Right lobe of liver (tissue), 6 donors: Measurements from ENCODE around the gene TIMM23. TPM values are rescaled to one million over a fixed set of nuclear protein-coding genes. Genes with fewer than 3 reads are reported as not detected.

ENCODE experiments used
- ATAC-seq, 4 donors: fragments of 200-7000 bp; cut with Tn5 transposase; one replicate each; pipeline ENCODE4 v1.9.1; 2020; ENCODE audit warnings: mild to moderate bottlenecking in 4 of 4, moderate library complexity in 4 of 4
- DNase-seq, 3 donors: peaks; one replicate each; pipeline ENCODE4 v3.0.0-alpha.2; 2020
- H3K27ac ChIP-seq, 3 donors: fragments of 200-600 bp; one replicate each; pipeline ENCODE4 v1.8.0; 2022
- H3K27me3 ChIP-seq, 2 donors: fragments of 200-600 bp; one replicate each; pipeline ENCODE4 v1.8.0; 2022
- H3K36me3 ChIP-seq, 4 donors: fragments of 200-600 bp; sonication (generic) in 1 of 4; one replicate each; pipeline versions ENCODE4 v1.5.1 to v1.8.0; 2017 to 2022; ENCODE audit warnings: control low read depth in 1 of 4
- H3K4me1 ChIP-seq, 4 donors: fragments of 200-600 bp; sonication (generic) in 1 of 4; one replicate each; pipeline versions ENCODE4 v1.5.1 to v1.8.0; 2017 to 2022; ENCODE audit warnings: control low read depth in 1 of 4
- H3K4me3 ChIP-seq, 3 donors: fragments of 200-600 bp; one replicate each; pipeline ENCODE4 v1.8.0; 2022
- H3K9me3 ChIP-seq, 4 donors: fragments of 200-600 bp; sonication (generic) in 1 of 4; one replicate each; pipeline versions ENCODE4 v1.5.1 to v1.8.0; 2017 to 2022; ENCODE audit warnings: control low read depth in 1 of 4
- POLR2A ChIP-seq: fragments of 450-650 bp; IDR thresholded peaks from one replicate; pipeline ENCODE4 v1.6.1; 2017; ENCODE audit warnings: antibody characterized with exemption, mild to moderate bottlenecking
- WGBS: methylation state at CpG from one replicate; pipeline ENCODE4 v1.1.6; 2018; ENCODE audit warnings: low coverage, low lambda C conversion rate; ENCODE audit not compliant: insufficient coverage; ENCODE audit errors: missing lambda C conversion rate; 5-methylcytosine and 5-hydroxymethylcytosine counted together
- intact Hi-C, 2 donors: fragments of 100-400 bp; cut with DNase I; formaldehyde crosslinking; loops; one replicate each; pipeline versions ENCODE4 v1.11.2 to v1.14.1; 2022
- total RNA-seq, 6 experiments: library from RNA; depleted of rRNA in 2 of 6; stranded (reverse); fragments of >200 nt in 2 of 6; fragmentation: NEBNext Ultra II Directional in 3 of 6; extraction: Animal tissue kit (Norgen Biotek cat#: 25700) in 3 of 6; gene quantifications; one replicate each; pipeline versions ENCODE4 v1.1.0 to v1.2.4, GENCODE V29; 2016 to 2023
- TF ChIP-seq, protein P1 (sequence below), 4 donors: fragments of 200-600 bp in 3 of 4; fragments of 450-650 bp in 1 of 4; IDR thresholded peaks; one replicate each; pipeline versions ENCODE4 v1.5.1 to v1.8.0; 2016 to 2022; ENCODE audit warnings: antibody characterized with exemption in 4 of 4, mild to moderate bottlenecking in 2 of 4
- donor health status: DM: no; HTN: yes; CAD: no.
- donor health status: DM: no; HTN: no; CAD: no.
- donor health status: DM: no; HTN: no; CAD: no.
- donor health status: DM: no; HTN: yes; CAD: no.
- donor health status: DM: no; HTN: yes; CAD: no.

The TIMM23 gene
- total RNA-seq, 6 experiments from 2014 or later, result 22.2 to 65.7 (median 30.3) TPM

DNA sequence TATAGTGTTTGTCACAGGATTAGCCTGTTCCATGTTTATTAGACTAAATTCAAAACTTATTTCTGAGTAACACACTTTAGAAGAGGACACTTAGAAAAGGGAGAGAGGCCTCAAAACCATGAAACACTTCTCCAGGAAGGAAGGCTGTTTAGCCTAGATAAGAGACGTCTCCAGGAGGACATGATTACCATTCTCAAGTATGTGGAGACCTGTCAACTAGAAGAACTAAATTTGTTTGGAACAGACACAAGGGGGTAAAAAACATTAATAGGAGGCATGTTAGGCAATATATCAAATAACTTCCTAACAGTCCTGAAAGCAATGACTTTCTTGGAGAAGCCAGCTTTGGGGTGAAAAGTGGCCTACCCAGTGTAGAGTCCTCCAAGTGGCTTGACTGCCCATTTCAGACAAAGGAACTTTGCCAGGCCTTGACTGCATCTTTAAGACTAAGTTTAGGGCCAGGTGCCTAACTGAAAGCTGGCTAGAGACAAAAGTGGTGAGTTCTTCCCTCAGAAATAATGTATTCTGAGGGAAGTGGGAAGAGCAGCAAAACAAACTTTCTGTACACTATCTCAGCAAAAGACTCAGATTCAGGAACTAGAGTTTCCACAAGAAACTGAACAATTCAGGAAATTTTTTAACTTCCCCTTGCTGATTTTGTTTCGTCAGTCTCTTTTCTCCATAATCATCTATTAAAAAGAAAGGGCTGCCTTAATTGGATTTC, 46.3 kb downstream of the TIMM23 start:
- no peak for DNase-seq
- peaks cover 0 to 75% (median 30%) of the 10 kb centered on the region in 4 donors for H3K4me1 ChIP-seq
- no peaks in the 10 kb centered on the region for H3K27me3 ChIP-seq
- intact Hi-C loops, result no loop called here
- TF ChIP-seq POLR2A, result no peak
- TF ChIP-seq, protein P1, sequence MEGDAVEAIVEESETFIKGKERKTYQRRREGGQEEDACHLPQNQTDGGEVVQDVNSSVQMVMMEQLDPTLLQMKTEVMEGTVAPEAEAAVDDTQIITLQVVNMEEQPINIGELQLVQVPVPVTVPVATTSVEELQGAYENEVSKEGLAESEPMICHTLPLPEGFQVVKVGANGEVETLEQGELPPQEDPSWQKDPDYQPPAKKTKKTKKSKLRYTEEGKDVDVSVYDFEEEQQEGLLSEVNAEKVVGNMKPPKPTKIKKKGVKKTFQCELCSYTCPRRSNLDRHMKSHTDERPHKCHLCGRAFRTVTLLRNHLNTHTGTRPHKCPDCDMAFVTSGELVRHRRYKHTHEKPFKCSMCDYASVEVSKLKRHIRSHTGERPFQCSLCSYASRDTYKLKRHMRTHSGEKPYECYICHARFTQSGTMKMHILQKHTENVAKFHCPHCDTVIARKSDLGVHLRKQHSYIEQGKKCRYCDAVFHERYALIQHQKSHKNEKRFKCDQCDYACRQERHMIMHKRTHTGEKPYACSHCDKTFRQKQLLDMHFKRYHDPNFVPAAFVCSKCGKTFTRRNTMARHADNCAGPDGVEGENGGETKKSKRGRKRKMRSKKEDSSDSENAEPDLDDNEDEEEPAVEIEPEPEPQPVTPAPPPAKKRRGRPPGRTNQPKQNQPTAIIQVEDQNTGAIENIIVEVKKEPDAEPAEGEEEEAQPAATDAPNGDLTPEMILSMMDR (IDR thresholded peaks at IDR 0.05), result no peak
- no peak for ATAC-seq
- peak overlapping the region in 2 of 3 donors; percentile 0 to 19 for H3K4me3 ChIP-seq
- H3K36me3 ChIP-seq, result peaks cover 0 to 22% (median 11%) of the 10 kb centered on the region in 4 donors
- peak overlapping the region; percentile 7 to 93 (median 55) for H3K27ac ChIP-seq
- WGBS, result 21% methylated on average over 2 of the region's 2 CpGs
- no peaks in the 10 kb centered on the region for H3K9me3 ChIP-seq

DNA sequence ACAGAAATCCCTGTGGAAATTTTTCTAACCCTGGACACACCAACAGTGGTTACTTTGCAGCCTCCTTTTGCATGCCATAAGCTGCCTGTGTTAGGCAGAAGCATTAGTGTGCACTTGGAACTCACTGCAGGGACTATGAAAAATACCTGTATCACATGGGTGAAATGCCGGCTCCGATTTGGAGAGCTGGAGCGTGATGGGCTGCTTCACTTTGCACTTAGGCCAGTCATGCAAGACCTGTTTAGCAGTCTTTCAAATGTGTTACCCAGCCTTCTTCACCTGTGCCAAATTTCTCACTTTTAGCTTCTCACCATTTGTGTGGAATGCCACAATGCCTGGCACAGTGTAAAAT, 46.9 kb downstream of the TIMM23 start:
- ATAC-seq (no peak), DNase-seq (no peak)
- no peaks in the 10 kb centered on the region for H3K9me3 ChIP-seq
- no peak for TF ChIP-seq POLR2A
- TF ChIP-seq, protein P1 (IDR thresholded peaks at IDR 0.05), result no peak
- peak overlapping the region; percentile 47 to 93 (median 55) for H3K27ac ChIP-seq
- no peaks in the 10 kb centered on the region for H3K27me3 ChIP-seq
- H3K4me1 ChIP-seq, result peaks cover 0 to 76% (median 31%) of the 10 kb centered on the region in 4 donors
- WGBS, result 18% methylated on average over 3 of the region's 3 CpGs
- intact Hi-C loops, result no loop called here
- peak overlapping the region in 2 of 3 donors; percentile 0 to 19 for H3K4me3 ChIP-seq
- H3K36me3 ChIP-seq, result peaks cover 0 to 17% (median 7%) of the 10 kb centered on the region in 4 donors

DNA sequence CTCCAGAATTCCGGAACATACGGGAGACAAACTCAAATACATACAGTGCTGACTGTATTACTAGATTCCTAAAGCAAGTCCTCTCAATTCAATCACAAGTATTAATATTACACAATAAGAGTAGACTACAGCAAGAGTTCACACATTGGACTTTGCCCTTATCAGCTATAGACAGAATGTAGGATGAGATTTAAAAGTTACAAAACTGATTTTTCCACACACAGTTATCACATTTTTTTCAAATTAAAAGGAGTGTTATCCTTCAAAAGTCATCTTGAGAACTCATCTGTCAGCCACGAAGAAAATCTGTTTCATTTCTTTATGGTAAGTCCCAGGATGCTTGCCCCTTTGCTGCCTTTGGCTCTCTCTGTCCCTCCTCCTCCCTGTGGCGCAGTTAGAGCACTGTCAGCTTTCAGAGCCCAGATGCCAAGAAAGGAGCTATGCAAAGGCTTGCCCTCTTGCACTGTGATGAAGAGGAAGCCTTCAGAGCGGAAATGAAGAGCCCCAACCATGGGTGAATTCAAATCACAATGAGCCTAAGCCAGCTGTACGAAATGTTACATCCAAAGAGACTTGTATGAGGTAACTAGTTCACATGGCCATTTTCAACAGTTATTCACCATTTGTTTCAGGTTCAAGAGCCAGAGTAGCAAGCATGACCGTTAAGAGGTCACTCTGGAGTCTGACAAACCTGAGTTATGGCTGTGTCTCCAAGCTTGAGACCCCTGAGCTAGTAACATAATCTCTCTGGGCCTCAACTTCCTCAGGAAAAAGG, 47.5 kb downstream of the TIMM23 start:
- peak; percentile 30 to 69 (median 68) for DNase-seq
- H3K4me1 ChIP-seq, result peaks cover 0 to 78% (median 30%) of the 10 kb centered on the region in 4 donors
- TF ChIP-seq, protein P1 (IDR thresholded peaks at IDR 0.05), result no peak
- TF ChIP-seq POLR2A, result no peak
- no peaks in the 10 kb centered on the region for H3K9me3 ChIP-seq
- H3K36me3 ChIP-seq, result peaks cover 0 to 12% (median 5%) of the 10 kb centered on the region in 4 donors
- 8% methylated on average over 7 of the region's 7 CpGs for WGBS
- H3K27me3 ChIP-seq, result no peaks in the 10 kb centered on the region
- H3K4me3 ChIP-seq, result peak overlapping the region in 2 of 3 donors; percentile 0 to 62
- ATAC-seq, result peak; percentile 20 to 43 (median 36)
- H3K27ac ChIP-seq, result peak overlapping the region; percentile 47 to 93 (median 55)
- intact Hi-C loops, result no loop called here

DNA sequence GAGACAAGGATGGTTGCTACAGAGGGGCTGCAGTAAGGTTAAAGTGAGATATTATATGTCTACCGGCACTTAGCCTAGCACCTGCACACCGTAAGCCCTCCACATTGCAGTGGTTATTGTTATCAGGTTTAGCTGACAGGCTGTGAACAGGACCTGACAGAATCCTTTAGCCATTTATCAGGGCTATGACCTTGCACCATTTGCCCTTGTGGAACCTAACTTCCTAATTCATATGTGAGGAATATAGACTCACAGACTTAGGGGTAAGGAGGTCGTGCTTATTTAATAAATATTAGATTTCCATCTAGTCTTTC, 48.0 kb downstream of the TIMM23 start:
- H3K9me3 ChIP-seq, result no peaks in the 10 kb centered on the region
- intact Hi-C loops, result no loop called here
- H3K36me3 ChIP-seq, result peaks cover 0 to 12% (median 5%) of the 10 kb centered on the region in 4 donors
- H3K27me3 ChIP-seq, result no peaks in the 10 kb centered on the region
- ATAC-seq (no peak), DNase-seq (no peak)
- TF ChIP-seq, protein P1 (IDR thresholded peaks at IDR 0.05), result no peak
- TF ChIP-seq POLR2A, result no peak
- peak overlapping the region in 1 of 3 donors; percentile 62 for H3K4me3 ChIP-seq
- peaks cover 0 to 79% (median 31%) of the 10 kb centered on the region in 4 donors for H3K4me1 ChIP-seq
- 22% methylated on average over 3 of the region's 3 CpGs for WGBS
- peak overlapping the region; percentile 47 to 93 (median 55) for H3K27ac ChIP-seq
